ENCODE measurements around the gene OR2M5. TPM values are rescaled to one million over a fixed set of nuclear protein-coding genes. Genes with fewer than 3 reads are reported as not detected.

Gene OR2M5
- total RNA-seq, 2 donors from 2014 or later, result not detected

DNA sequence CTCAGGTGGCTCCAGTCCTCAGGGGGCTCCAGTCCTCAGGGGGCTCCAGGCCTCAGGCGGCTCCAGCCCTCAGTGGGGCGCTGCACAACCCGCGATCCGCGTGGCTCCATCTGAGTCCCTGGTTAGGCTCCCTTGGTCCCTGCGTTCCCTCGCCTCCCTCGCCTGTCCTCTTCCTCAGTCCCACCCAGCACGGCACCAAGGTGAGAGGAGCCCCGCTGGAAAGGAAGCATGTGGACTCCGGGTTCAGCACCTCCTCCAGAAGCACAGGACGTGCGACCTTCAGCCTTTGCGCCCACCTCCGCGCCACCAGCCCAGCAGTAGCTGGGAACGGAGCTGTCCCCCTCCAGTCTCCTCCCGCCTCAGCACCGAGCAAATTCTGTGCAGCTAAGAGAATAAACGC lies 8.1 kb upstream of the OR2M5 start:
- Mint-ChIP-seq H3K9me3 (peaks cover 83% of the 10 kb centered on the region), H3K27ac (no peak overlapping the region), H3K4me3 (no peak overlapping the region), H3K4me1 (no peaks in the 10 kb centered on the region), H3K27me3 (ENCODE audit: insufficient read depth) (no peaks in the 10 kb centered on the region), H3K36me3 (ENCODE audit: low read depth) (no peaks in the 10 kb centered on the region)
- WGBS, 2 experiments (ENCODE audit: insufficient coverage in 1 of 2, insufficient read length in 1 of 2), result 86 to 90% methylated on average over 9 to 21 of the region's 21 CpGs
- no peak overlapping the region for H3K27ac ChIP-seq (ENCODE audit: low read depth, low read length)
- no peaks in the 10 kb centered on the region for H3K27me3 ChIP-seq (ENCODE audit: control insufficient read depth, insufficient read depth, low read length, poor library complexity, severe bottlenecking)
- no peak for DNase-seq
- H3K4me1 ChIP-seq (ENCODE audit: control insufficient read depth, insufficient read depth, low read length), result no peaks in the 10 kb centered on the region
- H3K9me3 ChIP-seq (ENCODE audit: control insufficient read depth, low read length), result peaks cover 77% of the 10 kb centered on the region
- no peaks in the 10 kb centered on the region for H3K36me3 ChIP-seq (ENCODE audit: control insufficient read depth, insufficient read depth, low read length)
- H3K4me3 ChIP-seq (ENCODE audit: low read length), result no peak overlapping the region
- no peak overlapping the region for H3K9ac ChIP-seq (ENCODE audit: extremely low read depth, low read length, poor library complexity, severe bottlenecking)
- no peak for TF ChIP-seq CTCF (conservative IDR thresholded peaks at IDR 0.05)

DNA sequence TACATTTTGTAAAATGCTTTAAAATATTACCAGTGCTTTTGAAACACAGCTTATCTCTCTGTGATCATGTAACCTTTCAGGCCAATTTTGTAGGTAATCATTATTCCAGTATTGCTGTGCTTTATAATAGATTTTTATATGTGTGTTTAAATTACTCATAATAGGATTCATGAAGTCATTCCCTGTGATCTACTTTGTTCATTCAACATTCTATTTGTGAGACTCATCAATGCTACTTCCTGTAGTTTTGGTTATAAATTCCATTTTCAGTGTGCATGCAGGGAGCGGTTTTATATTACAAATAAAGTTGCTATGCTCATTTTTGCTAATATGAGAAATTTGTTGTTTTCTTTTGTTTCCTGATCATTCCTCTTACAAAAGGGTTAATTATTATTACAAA lies 4.1 kb upstream of the OR2M5 start:
- no peaks in the 10 kb centered on the region for H3K4me1 ChIP-seq (ENCODE audit: control insufficient read depth, insufficient read depth, low read length)
- H3K4me3 Mint-ChIP-seq, result no peak overlapping the region
- no peaks in the 10 kb centered on the region for H3K36me3 ChIP-seq (ENCODE audit: control insufficient read depth, insufficient read depth, low read length)
- TF ChIP-seq CTCF (conservative IDR thresholded peaks at IDR 0.05), result no peak
- peaks cover 2% of the 10 kb centered on the region for H3K36me3 Mint-ChIP-seq (ENCODE audit: low read depth)
- H3K27ac Mint-ChIP-seq, result no peak overlapping the region
- WGBS, 2 experiments (ENCODE audit: insufficient coverage in 1 of 2, insufficient read length in 1 of 2), result 67% methylated on average over 1 of the region's 1 CpG; no CpG with 5 or more reads in 1 of the 2 experiments
- no peaks in the 10 kb centered on the region for H3K4me1 Mint-ChIP-seq
- H3K4me3 ChIP-seq (ENCODE audit: low read length), result no peak overlapping the region
- no peaks in the 10 kb centered on the region for H3K27me3 ChIP-seq (ENCODE audit: control insufficient read depth, insufficient read depth, low read length, poor library complexity, severe bottlenecking)
- DNase-seq, result no peak
- no peak overlapping the region for H3K9ac ChIP-seq (ENCODE audit: extremely low read depth, low read length, poor library complexity, severe bottlenecking)
- H3K27ac ChIP-seq (ENCODE audit: low read depth, low read length), result no peak overlapping the region
- H3K27me3 Mint-ChIP-seq (ENCODE audit: insufficient read depth), result no peaks in the 10 kb centered on the region
- peaks cover 81% of the 10 kb centered on the region for H3K9me3 Mint-ChIP-seq
- peaks cover 73% of the 10 kb centered on the region for H3K9me3 ChIP-seq (ENCODE audit: control insufficient read depth, low read length)

DNA sequence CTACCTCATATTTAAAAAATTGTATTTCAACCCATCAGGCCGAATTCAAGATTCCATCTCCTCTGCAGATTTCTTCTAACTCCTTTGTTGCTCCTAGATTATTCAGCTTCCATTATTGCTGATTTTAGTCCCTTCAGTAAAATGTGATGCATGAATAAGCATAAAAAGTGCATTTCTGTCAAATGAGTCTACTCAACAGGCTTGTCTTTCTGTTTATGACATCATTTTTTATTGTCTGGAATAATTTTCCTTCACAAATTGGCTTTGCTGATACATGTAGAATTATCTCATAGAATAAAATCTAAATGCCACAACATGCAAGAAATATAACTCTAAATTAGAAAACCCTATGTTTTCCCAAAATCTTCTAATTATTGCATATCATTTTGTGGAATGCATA lies 1.6 kb upstream of the OR2M5 start:
- H3K27ac ChIP-seq (ENCODE audit: low read depth, low read length), result no peak overlapping the region

More for the DNA sequence above, 1.6 kb upstream of the OR2M5 start:
- Mint-ChIP-seq H3K4me1 (no peaks in the 10 kb centered on the region), H3K4me3 (no peak overlapping the region), H3K9me3 (peaks cover 83% of the 10 kb centered on the region), H3K36me3 (ENCODE audit: low read depth) (peaks cover 2% of the 10 kb centered on the region), H3K27me3 (ENCODE audit: insufficient read depth) (no peaks in the 10 kb centered on the region), H3K27ac (no peak overlapping the region)
- Histone ChIP-seq H3K9me3 (ENCODE audit: control insufficient read depth, low read length) (peaks cover 84% of the 10 kb centered on the region), H3K27me3 (ENCODE audit: control insufficient read depth, insufficient read depth, low read length, poor library complexity, severe bottlenecking) (no peaks in the 10 kb centered on the region), H3K9ac (ENCODE audit: extremely low read depth, low read length, poor library complexity, severe bottlenecking) (no peak overlapping the region), H3K4me1 (ENCODE audit: control insufficient read depth, insufficient read depth, low read length) (no peaks in the 10 kb centered on the region), H3K36me3 (ENCODE audit: control insufficient read depth, insufficient read depth, low read length) (no peaks in the 10 kb centered on the region), H3K4me3 (ENCODE audit: low read length) (no peak overlapping the region)
- TF ChIP-seq CTCF (conservative IDR thresholded peaks at IDR 0.05), result no peak
- no peak for DNase-seq
- 61% methylated on average over 1 of the region's 1 CpG; no CpG with 5 or more reads in 1 of the 2 experiments for WGBS, 2 experiments (ENCODE audit: insufficient coverage in 1 of 2, insufficient read length in 1 of 2)

All from endodermal cell (in vitro differentiated cells).